Left forelimb (tissue), 1 donor: ENCODE results near the gene INKA2.

Source experiments
- DNase-seq: peaks from one replicate; pipeline ENCODE4 v3.0.0-alpha.2; 2018; ENCODE audit warnings: low spot score

Gene INKA2

GRCh38 chr1:111733183-111733991 lies 5.8 kb downstream of the INKA2 start:
- DNase-seq = no peak

- DNase-seq = no peak
Measured at GRCh38 chr1:111732718-111733117, 6.5 kb downstream of the INKA2 start.

- DNase-seq = no peak
Measured at GRCh38 chr1:111731956-111732355, 7.2 kb downstream of the INKA2 start.

DNA sequence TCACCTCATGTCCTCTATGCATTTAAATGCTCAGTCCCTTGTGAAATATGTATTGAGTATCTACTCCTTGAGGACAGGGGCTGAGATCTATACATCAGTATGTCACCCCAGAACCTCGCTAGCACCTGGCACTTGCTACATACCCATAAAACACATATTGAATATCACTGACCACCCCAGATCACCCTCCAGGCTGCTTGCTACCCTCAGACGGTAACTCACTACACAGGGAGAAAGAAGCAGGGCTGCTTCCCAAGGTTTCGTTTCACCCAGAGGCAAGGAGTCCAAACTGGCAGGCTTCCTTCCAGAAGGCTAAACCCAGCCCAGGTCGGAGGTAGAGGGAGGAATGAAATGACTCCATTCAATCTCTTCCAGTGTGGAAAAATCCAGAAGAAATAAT lies 8.5 kb downstream of the INKA2 start:
- no peak for DNase-seq

GRCh38 chr1:111729946-111730681 lies 9.1 kb downstream of the INKA2 start:
- no peak for DNase-seq

GRCh38 chr1:111729271-111729921 lies 9.8 kb downstream of the INKA2 start:
- DNase-seq = no peak

DNA sequence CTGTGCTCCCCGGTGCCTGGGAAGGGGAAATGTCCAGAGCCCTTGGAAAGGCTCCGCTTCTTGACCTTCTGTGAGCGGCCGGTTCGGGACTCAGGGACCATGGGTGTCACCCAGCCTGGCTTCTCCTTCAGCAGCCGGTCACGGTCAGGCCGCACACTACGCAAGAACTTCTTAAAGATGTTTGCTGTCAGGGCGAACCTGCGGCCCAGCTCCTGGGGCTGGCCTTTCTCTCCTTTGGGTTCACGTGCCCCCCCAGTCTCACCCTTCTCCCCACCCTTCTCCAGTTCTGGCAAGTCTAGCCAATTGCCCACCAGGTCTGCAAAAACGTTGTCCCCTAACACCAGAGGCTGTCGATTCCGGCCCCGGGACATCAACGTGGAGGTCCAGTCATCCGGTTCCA lies 12.1 kb downstream of the INKA2 start:
- DNase-seq = no peak

- no peak for DNase-seq
Measured at GRCh38 chr1:111725192-111725591, 14.0 kb downstream of the INKA2 start.

DNA sequence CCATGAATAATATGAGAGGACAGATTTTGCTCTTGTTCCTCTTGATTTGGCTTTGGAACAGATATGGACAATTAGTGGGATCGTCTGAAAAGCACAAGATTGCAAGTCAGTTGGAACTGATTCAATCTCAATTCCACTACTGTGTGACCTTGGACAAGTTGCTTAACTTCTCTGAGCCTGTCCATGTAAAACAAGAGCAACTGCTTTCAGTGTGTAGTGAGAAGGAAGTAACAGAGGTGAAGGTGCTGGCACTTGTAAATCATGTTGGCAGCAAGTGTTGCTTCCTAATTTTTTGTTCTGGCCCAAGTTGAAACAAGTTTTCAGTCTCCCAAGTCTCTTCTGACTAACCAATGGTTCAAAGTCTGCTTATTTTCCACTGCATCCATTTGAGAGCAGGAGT lies 15.3 kb downstream of the INKA2 start:
- DNase-seq = no peak

DNA sequence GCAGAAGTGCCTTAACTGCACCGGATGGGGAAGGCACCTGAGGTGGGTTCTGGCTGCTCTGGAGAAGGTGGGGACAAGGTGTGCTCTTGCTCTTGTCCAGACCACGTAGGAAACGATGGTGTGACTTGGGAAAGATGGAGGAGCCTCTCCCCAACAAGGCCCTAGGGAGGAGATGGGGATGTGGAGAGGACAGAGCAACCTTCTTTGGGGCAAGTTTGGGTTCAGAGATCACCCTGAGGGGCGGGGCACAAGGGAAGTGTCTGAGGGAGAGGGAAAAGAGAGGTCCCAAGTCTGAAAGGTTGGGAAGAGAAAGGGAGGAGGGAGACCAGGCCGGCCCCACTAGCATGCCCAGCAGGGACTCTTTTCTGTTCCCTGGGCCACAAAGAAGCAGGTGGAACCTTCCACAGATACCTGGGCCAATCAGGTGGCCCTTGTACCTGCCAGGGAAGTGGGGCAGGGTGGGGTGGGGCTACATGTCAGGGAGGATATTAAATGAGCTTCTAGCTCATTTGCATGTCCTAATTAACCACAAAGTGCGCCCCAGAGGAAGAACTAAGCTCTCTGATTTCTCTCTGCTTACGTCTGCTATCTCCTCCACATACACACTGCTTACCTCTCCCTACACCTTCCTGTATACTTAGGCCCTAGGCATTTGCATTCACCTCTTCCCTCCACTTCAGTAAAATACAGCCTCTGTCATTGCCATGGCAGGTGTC lies 15.9 kb downstream of the INKA2 start:
- no peak for DNase-seq

GRCh38 chr1:111720977-111721786 lies 18.0 kb downstream of the INKA2 start:
- DNase-seq = no peak

DNA sequence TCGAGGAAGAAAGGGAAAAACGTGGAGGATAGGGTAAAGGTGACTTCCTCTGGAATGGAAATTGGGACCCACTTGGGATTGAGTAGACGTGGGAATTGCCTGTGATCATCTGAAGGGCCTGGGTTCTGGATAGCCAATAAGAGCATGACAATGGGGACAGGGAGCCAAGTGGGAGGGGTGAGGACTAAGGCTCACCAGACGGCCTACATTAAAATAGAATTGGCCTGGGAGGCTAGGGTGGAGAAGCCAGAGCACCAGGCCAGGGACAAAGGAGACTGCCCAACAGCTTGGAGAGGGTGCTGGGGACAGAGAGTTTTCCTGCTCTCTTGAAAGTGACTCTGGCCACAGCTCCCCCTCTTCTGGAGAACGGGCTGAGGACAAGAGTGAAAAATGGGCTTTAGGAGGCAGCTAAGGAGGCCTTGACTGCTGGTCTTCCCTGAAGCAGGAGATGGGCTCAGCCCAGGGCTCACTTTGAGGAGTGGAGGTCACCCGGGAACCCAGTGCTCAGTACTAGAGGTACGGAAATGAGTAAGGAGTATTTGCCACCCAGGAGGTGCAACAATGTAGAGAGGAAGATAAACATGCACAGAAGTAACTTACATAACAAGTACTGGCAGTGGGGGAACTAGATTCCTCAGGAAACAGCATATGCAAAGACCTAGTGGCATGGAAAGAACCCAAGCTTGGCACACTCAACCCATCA lies 18.8 kb downstream of the INKA2 start:
- DNase-seq = no peak

GRCh38 chr1:111719674-111720132 lies 19.5 kb downstream of the INKA2 start:
- no peak for DNase-seq

- DNase-seq = no peak
Measured at GRCh38 chr1:111719135-111719534, 20.1 kb downstream of the INKA2 start.

- DNase-seq = no peak
Measured at GRCh38 chr1:111717450-111717849, 21.7 kb downstream of the INKA2 start.

GRCh38 chr1:111716333-111716732 lies 22.9 kb downstream of the INKA2 start:
- no peak for DNase-seq

- DNase-seq = no peak
Measured at GRCh38 chr1:111709986-111710385, 29.2 kb downstream of the INKA2 start.

DNA sequence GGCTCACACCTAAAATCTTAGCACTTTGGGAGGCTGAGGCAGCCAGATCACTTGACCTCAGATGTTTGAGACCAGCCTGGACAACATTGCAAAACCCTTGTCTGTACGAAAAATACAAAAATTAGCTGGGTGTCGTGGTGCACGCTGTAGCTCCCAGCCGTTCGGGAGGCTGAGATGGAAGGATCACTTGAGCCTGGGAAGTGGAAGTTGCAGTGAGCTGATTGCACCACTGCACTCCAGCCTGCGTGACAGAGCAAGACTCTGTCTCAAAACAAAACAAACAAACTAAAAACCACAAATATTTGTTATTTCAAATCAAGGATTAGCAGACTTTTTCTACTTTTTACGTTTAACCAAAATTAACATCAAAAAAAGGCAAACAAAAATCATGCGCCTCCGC lies 31.3 kb downstream of the INKA2 start:
- DNase-seq = no peak

- no peak for DNase-seq
Measured at GRCh38 chr1:111706921-111707320, 32.3 kb downstream of the INKA2 start.

GRCh38 chr1:111705841-111706240 lies 33.4 kb downstream of the INKA2 start:
- no peak for DNase-seq

DNA sequence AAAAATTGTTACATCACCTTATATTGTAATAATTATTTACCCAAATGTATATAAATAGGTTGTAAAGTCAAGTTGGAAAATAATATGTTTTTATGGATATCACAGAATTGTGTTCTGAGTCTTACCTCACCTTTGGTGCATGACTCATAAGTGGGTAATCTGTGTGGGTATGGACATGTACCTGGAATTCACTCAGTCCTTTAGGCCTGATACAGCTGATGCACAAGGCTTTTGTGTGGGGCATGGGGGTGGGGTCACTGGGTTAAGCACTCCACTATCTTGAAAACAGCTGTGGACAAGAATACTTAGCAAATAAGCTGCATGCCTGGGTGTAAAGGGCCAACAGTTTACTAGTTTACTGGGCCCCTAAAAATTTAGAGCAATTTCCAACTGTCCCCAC lies 34.4 kb downstream of the INKA2 start:
- DNase-seq = no peak
